Trophoblast cell (in vitro differentiated cells and primary cell): ENCODE measurements around the gene SEPHS2.
"Not testable (repeated sequence)": the region's sequence is repeated elsewhere in the genome, so short reads cannot be mapped to it uniquely, and the experiment has no call there.

Experiments used
- DNase-seq, 2 donors: peaks; one replicate each; pipeline ENCODE4 v3.0.0-alpha.2; 2016
- H2AFZ ChIP-seq: 2 replicates; pipeline ENCODE4 v1.6.1; 2013; ENCODE audit warnings: low read length, moderate library complexity, mild to moderate bottlenecking; ENCODE audit not compliant: insufficient read depth, poor library complexity
- H2AK5ac ChIP-seq: 2 replicates; pipeline ENCODE4 v1.6.1; 2013; ENCODE audit warnings: mild to moderate bottlenecking, low read length
- H2BK120ac ChIP-seq: 2 replicates; pipeline ENCODE4 v1.6.1; 2013; ENCODE audit warnings: low read length, mild to moderate bottlenecking, moderate library complexity; ENCODE audit not compliant: insufficient read depth, poor library complexity
- H2BK12ac ChIP-seq: 2 replicates; pipeline ENCODE4 v1.6.1; 2013; ENCODE audit warnings: mild to moderate bottlenecking, low read length, moderate library complexity
- H2BK5ac ChIP-seq: 2 replicates; pipeline ENCODE4 v1.6.1; 2013; ENCODE audit warnings: low read length, low read depth, moderate library complexity, mild to moderate bottlenecking; ENCODE audit not compliant: poor library complexity
- H3K14ac ChIP-seq: 2 replicates; pipeline ENCODE4 v1.6.1; 2013; ENCODE audit warnings: mild to moderate bottlenecking, low read length
- H3K18ac ChIP-seq: 2 replicates; pipeline ENCODE4 v1.6.1; 2013; ENCODE audit warnings: mild to moderate bottlenecking, low read length
- H3K23ac ChIP-seq: 2 replicates; pipeline ENCODE4 v1.6.1; 2013; ENCODE audit warnings: low read length
- H3K27ac ChIP-seq: 2 replicates; pipeline ENCODE4 v1.5.1; 2013; ENCODE audit warnings: low read depth, mild to moderate bottlenecking, inconsistent platforms, low read length, moderate library complexity
- H3K27me3 ChIP-seq: 2 replicates; pipeline ENCODE4 v1.6.1; 2013; ENCODE audit warnings: inconsistent platforms, mild to moderate bottlenecking, low read length, moderate library complexity; ENCODE audit not compliant: insufficient read depth
- H3K36me3 ChIP-seq, 2 experiments: 1 replicate in 1 of 2; 2 replicates in 1 of 2; pipeline ENCODE4 v1.6.1; 2013; ENCODE audit warnings: low read length in 2 of 2, mild to moderate bottlenecking in 2 of 2, moderate library complexity in 1 of 2; ENCODE audit not compliant: insufficient read depth in 2 of 2, control insufficient read depth in 1 of 2
- H3K4ac ChIP-seq: 2 replicates; pipeline ENCODE4 v1.6.1; 2013; ENCODE audit warnings: low read depth, mild to moderate bottlenecking, low read length, moderate library complexity
- H3K4me1 ChIP-seq, 2 experiments: 1 replicate in 1 of 2; 2 replicates in 1 of 2; pipeline ENCODE4 v1.6.1; 2013; ENCODE audit warnings: low read length in 2 of 2, mild to moderate bottlenecking in 2 of 2, moderate library complexity in 1 of 2; ENCODE audit not compliant: insufficient read depth in 2 of 2, control insufficient read depth in 1 of 2
- H3K4me2 ChIP-seq: 2 replicates; pipeline ENCODE4 v1.6.1; 2013; ENCODE audit warnings: inconsistent platforms, mild to moderate bottlenecking, low read length, moderate library complexity
- H3K4me3 ChIP-seq: 2 replicates; pipeline ENCODE4 v1.5.1; 2013; ENCODE audit warnings: mild to moderate bottlenecking, low read depth, low read length, inconsistent platforms
- H3K79me1 ChIP-seq: one replicate; pipeline ENCODE4 v1.6.1; 2013; ENCODE audit warnings: low read length
- H3K79me2 ChIP-seq: 2 replicates; pipeline ENCODE4 v1.6.1; 2013; ENCODE audit warnings: low read length, mild to moderate bottlenecking; ENCODE audit not compliant: control insufficient read depth, insufficient read depth, poor library complexity
- H3K9ac ChIP-seq: 2 replicates; pipeline ENCODE4 v1.6.1; 2013; ENCODE audit warnings: mild to moderate bottlenecking, low read length
- H3K9me3 ChIP-seq: 2 replicates; pipeline ENCODE4 v1.6.1; 2013; ENCODE audit warnings: low read depth, mild to moderate bottlenecking, control low read depth, inconsistent platforms, low read length; ENCODE audit not compliant: insufficient read depth
- H4K12ac ChIP-seq: 2 replicates; pipeline ENCODE4 v1.6.1; 2013; ENCODE audit warnings: low read depth, mild to moderate bottlenecking, low read length, moderate library complexity
- H4K8ac ChIP-seq: 2 replicates; pipeline ENCODE4 v1.6.1; 2013; ENCODE audit warnings: low read depth, mild to moderate bottlenecking, low read length, moderate library complexity
- H4K91ac ChIP-seq: one replicate; pipeline ENCODE4 v1.6.1; 2013; ENCODE audit warnings: low read depth, mild to moderate bottlenecking, low read length, moderate library complexity
- WGBS: extraction: QIAGEN DNeasy Blood & Tissue Kit; methylation state at CpG from one replicate; pipeline ENCODE4 v1.1.7; 2013; ENCODE audit warnings: missing lambda C conversion rate; ENCODE audit not compliant: insufficient read length, insufficient coverage; ENCODE audit errors: extremely low coverage; 5-methylcytosine and 5-hydroxymethylcytosine counted together

The SEPHS2 gene

DNA sequence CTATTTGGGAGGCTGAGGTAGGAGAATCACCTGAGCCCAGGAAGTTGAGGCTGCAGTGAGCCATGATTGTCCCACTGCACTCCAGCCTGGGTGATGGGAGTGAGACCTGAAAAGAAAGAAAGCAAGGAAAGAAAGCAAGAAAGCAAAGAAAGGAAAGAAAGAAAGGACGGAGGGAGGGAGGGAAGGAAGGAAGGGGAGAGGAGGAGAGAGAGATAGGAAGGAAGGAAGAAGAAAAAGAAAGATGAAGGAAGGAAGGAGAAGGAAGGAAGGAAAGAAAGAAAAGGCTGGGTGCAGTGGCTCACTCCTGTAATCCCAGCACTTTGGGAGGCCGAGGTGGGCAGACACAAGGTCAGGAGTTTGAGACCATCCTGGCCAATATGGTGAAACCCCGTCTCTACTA lies 32.1 kb upstream of the SEPHS2 start:
- not testable (repeated sequence) for H2AFZ ChIP-seq, H4K12ac ChIP-seq, H3K9me3 ChIP-seq, H3K14ac ChIP-seq, H3K4me3 ChIP-seq, H2BK12ac ChIP-seq, H3K4me1 ChIP-seq, H3K79me2 ChIP-seq, H2BK5ac ChIP-seq, DNase-seq, H3K79me1 ChIP-seq, H3K9ac ChIP-seq, H4K91ac ChIP-seq, H3K18ac ChIP-seq, H3K4me2 ChIP-seq, H3K27ac ChIP-seq, H3K27me3 ChIP-seq, H4K8ac ChIP-seq, H3K4ac ChIP-seq, H2BK120ac ChIP-seq, H3K36me3 ChIP-seq, H2AK5ac ChIP-seq, H3K23ac ChIP-seq
- WGBS: no CpG with 5 or more reads among the region's 3 CpGs

DNA sequence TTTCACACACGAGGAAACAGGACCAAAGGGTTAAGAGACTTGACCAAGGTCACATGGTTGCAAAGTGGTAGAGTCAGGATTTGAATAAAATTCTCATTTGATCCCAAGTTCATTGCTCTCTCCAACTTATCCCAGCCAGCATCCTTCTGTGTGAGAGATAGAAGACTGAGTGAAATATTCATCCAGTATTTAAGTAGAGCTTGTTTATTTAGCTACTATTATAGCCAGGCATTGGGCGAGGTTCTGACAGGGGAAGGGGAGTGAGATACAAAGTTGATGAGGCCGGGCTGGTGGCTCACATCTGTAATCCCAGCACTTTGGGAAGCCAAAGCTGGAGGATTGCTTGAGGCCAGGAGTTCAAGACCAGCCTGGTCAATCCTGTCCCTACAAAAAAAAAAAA lies 31.3 kb upstream of the SEPHS2 start:
- Histone ChIP-seq H4K12ac (no peak overlapping the region), H2BK12ac (no peak overlapping the region), H4K8ac (no peak overlapping the region), H3K27ac (no peak overlapping the region), H3K27me3 (no peaks in the 10 kb centered on the region), H3K4me1 (no peaks in the 10 kb centered on the region), H3K9me3 (no peaks in the 10 kb centered on the region), H3K9ac (no peak overlapping the region), H2AFZ (no peak overlapping the region), H4K91ac (no peak overlapping the region), H2BK5ac (no peak overlapping the region), H3K14ac (no peak overlapping the region), H3K79me1 (no peaks in the 10 kb centered on the region), H2AK5ac (no peak overlapping the region), H3K18ac (no peak overlapping the region), H2BK120ac (no peak overlapping the region), H3K4me3 (no peak overlapping the region), H3K4ac (no peak overlapping the region), H3K23ac (no peak overlapping the region), H3K36me3 (no peaks in the 10 kb centered on the region), H3K79me2 (no peaks in the 10 kb centered on the region), H3K4me2 (no peak overlapping the region)
- no CpG with 5 or more reads among the region's 3 CpGs for whole genome bisulfite sequencing
- DNase-seq: no peak

DNA sequence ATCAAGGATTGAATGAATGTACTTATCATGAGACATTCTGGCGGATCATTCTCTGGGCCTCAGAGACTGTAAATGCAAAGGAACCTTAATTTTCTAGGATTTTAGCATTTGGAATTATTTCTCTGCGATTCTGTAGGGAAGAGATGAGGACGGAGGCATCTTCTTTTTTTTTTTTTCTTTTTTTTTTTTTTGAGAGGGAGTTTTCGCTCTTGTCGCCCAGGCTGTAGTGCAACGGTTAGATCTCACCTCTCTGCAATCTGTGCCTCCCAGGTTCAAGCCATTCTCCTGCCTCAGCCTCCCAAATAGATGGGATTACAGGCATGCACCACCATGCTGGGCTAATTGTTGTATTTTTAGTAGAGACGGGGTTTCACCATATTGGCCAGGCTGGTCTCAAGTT lies 29.0 kb upstream of the SEPHS2 start:
- Histone ChIP-seq H4K12ac (no peak overlapping the region), H3K4me2 (no peak overlapping the region), H3K4me3 (no peak overlapping the region), H3K79me2 (no peaks in the 10 kb centered on the region), H3K4ac (no peak overlapping the region), H3K27ac (no peak overlapping the region), H2BK5ac (no peak overlapping the region), H3K9ac (no peak overlapping the region), H2BK120ac (no peak overlapping the region), H3K23ac (no peak overlapping the region), H3K36me3 (no peaks in the 10 kb centered on the region), H3K79me1 (no peaks in the 10 kb centered on the region), H3K9me3 (no peaks in the 10 kb centered on the region), H2AK5ac (no peak overlapping the region), H2AFZ (no peak overlapping the region), H4K8ac (no peak overlapping the region), H4K91ac (no peak overlapping the region), H2BK12ac (no peak overlapping the region), H3K27me3 (no peaks in the 10 kb centered on the region), H3K4me1 (no peaks in the 10 kb centered on the region), H3K14ac (no peak overlapping the region), H3K18ac (no peak overlapping the region)
- no CpG with 5 or more reads among the region's 7 CpGs for WGBS
- DNase-seq: no peak

DNA sequence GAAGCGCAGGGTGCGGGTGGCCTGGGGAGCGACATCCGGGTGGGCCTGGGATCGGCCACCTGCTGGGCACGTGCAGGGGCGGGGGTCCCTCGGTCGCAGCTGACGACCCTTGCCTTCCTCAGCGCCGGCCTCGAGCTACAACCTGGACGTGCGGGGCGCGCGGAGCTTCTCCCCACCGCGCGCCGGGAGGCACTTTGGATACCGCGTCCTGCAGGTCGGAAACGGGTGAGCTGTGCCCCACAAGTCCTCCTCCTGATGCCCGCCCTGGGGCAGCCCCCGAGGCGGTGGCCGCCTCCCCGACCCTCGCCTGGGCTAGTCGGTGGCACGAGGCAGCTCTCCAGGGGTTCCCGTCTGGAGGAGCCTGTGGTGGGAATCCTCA lies 28.4 kb upstream of the SEPHS2 start:
- H2BK12ac ChIP-seq: no peak overlapping the region
- no peak overlapping the region for H3K4ac ChIP-seq

More for the DNA sequence above, 28.4 kb upstream of the SEPHS2 start:
- no peak overlapping the region for H4K91ac ChIP-seq
- H3K23ac ChIP-seq: no peak overlapping the region
- no peaks in the 10 kb centered on the region for H3K79me1 ChIP-seq
- H3K14ac ChIP-seq: no peak overlapping the region
- no peak overlapping the region for H2BK5ac ChIP-seq
- H4K12ac ChIP-seq: no peak overlapping the region
- no peak overlapping the region for H3K27ac ChIP-seq
- H3K36me3 ChIP-seq: no peaks in the 10 kb centered on the region
- no peak overlapping the region for H3K9ac ChIP-seq
- H4K8ac ChIP-seq: no peak overlapping the region
- no CpG with 5 or more reads among the region's 35 CpGs for WGBS
- no peaks in the 10 kb centered on the region for H3K9me3 ChIP-seq
- H3K4me3 ChIP-seq: no peak overlapping the region
- H2BK120ac ChIP-seq: no peak overlapping the region
- H3K4me1 ChIP-seq: no peaks in the 10 kb centered on the region
- H2AK5ac ChIP-seq: no peak overlapping the region
- H3K27me3 ChIP-seq: no peaks in the 10 kb centered on the region
- H3K4me2 ChIP-seq: no peak overlapping the region
- no peak for DNase-seq
- H3K79me2 ChIP-seq: no peaks in the 10 kb centered on the region
- no peak overlapping the region for H2AFZ ChIP-seq
- no peak overlapping the region for H3K18ac ChIP-seq
